HL-60 (cell line): Measurements from ENCODE around the gene IMMP2L.

Experiments
- POLR2AphosphoS5 ChIP-seq: IDR thresholded peaks from 2 replicates; pipeline ENCODE4 v1.6.1; 2012; ENCODE audit warnings: low read depth
- TF ChIP-seq, protein P1 (sequence below): IDR thresholded peaks from one replicate; pipeline ENCODE4 v1.5.1; 2011; ENCODE audit warnings: low read length, control low read depth, inconsistent platforms; ENCODE audit not compliant: insufficient read depth

DNA sequence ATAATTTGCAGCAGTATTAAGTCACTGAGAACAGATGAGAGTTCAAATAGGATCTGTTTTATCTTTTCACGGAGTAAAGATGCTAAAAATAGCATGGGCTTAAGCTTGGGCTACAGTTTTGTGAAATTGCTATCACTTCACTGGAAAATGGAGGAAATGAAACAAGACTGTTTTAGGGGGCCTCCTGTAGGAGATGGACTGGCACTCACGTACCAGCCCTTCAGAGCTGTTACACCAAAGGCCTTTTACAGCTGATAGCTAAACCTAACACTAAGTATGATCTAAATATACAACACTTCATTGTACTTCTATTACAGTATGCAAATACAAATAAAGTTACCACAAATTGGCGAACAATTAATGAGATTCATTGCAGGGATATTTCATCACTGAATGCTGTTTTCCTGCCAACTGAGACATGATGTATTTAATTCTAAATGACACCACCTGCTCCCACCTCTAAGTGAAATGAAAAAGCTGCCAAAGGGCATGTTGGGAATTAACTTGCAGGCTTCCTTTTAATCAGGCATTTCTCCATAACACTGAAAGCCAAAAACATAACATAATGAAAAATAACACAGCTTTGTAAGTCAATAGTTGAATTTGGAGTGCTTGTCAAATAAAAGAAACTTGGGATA is 775.8 kb downstream of the IMMP2L start:
- no peak for TF ChIP-seq POLR2AphosphoS5
- TF ChIP-seq, protein P1, sequence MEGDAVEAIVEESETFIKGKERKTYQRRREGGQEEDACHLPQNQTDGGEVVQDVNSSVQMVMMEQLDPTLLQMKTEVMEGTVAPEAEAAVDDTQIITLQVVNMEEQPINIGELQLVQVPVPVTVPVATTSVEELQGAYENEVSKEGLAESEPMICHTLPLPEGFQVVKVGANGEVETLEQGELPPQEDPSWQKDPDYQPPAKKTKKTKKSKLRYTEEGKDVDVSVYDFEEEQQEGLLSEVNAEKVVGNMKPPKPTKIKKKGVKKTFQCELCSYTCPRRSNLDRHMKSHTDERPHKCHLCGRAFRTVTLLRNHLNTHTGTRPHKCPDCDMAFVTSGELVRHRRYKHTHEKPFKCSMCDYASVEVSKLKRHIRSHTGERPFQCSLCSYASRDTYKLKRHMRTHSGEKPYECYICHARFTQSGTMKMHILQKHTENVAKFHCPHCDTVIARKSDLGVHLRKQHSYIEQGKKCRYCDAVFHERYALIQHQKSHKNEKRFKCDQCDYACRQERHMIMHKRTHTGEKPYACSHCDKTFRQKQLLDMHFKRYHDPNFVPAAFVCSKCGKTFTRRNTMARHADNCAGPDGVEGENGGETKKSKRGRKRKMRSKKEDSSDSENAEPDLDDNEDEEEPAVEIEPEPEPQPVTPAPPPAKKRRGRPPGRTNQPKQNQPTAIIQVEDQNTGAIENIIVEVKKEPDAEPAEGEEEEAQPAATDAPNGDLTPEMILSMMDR, result no peak
